Activated naive CD8-positive, alpha-beta T cell treated with anti-CD3 and anti-CD28 coated beads, Interleukin-2, amount 50 U/mL, for 24 hours (primary cell): Measurements from ENCODE around the gene CDH4.

Experiments
- ATAC-seq: fragments of 150-1000 bp; cut with Tn5 transposase; one replicate; pipeline ENCODE4 v1.10.0; 2021
- DNase-seq: peaks from one replicate; pipeline ENCODE4 v3.0.0; 2021
- H3K27ac Mint-ChIP-seq: one replicate; pipeline ENCODE4 v1.8.0; 2021; ENCODE audit warnings: mild to moderate bottlenecking, mixed read lengths
- H3K27me3 Mint-ChIP-seq: one replicate; pipeline ENCODE4 v1.8.0; 2021; ENCODE audit warnings: mixed read lengths
- H3K36me3 Mint-ChIP-seq: one replicate; pipeline ENCODE4 v1.8.0; 2021; ENCODE audit warnings: low read depth, mixed read lengths
- H3K4me1 Mint-ChIP-seq: one replicate; pipeline ENCODE4 v1.8.0; 2021; ENCODE audit warnings: mixed read lengths
- H3K4me3 Mint-ChIP-seq: one replicate; pipeline ENCODE4 v1.8.0; 2021; ENCODE audit warnings: mild to moderate bottlenecking, moderate library complexity, mixed read lengths
- H3K9me3 Mint-ChIP-seq: one replicate; pipeline ENCODE4 v1.8.0; 2021; ENCODE audit warnings: mixed read lengths

Gene CDH4

GRCh38 chr20:61643656-61644377 is 391.8 kb downstream of the CDH4 start:
- ATAC-seq, result no peak
- Mint-ChIP-seq H3K9me3 (no peaks in the 10 kb centered on the region), H3K4me1 (no peaks in the 10 kb centered on the region), H3K27me3 (no peaks in the 10 kb centered on the region), H3K27ac (no peak overlapping the region), H3K36me3 (no peaks in the 10 kb centered on the region), H3K4me3 (no peak overlapping the region)
- DNase-seq, result no peak

GRCh38 chr20:61644378-61645076 is 392.5 kb downstream of the CDH4 start:
- Mint-ChIP-seq H3K9me3 (no peaks in the 10 kb centered on the region), H3K4me1 (no peaks in the 10 kb centered on the region), H3K4me3 (no peak overlapping the region), H3K36me3 (no peaks in the 10 kb centered on the region), H3K27me3 (no peaks in the 10 kb centered on the region), H3K27ac (no peak overlapping the region)
- DNase-seq (no peak), ATAC-seq (no peak)

GRCh38 chr20:61645732-61646131 is 393.7 kb downstream of the CDH4 start:
- Mint-ChIP-seq H3K4me1 (no peaks in the 10 kb centered on the region), H3K27ac (no peak overlapping the region), H3K36me3 (no peaks in the 10 kb centered on the region), H3K27me3 (no peaks in the 10 kb centered on the region), H3K4me3 (no peak overlapping the region), H3K9me3 (no peaks in the 10 kb centered on the region)
- ATAC-seq, result no peak
- DNase-seq, result no peak

- no peaks in the 10 kb centered on the region for H3K9me3 Mint-ChIP-seq
- H3K4me3 Mint-ChIP-seq, result no peak overlapping the region
- no peak for DNase-seq
- ATAC-seq, result no peak
- H3K27me3 Mint-ChIP-seq, result no peaks in the 10 kb centered on the region
- no peak overlapping the region for H3K27ac Mint-ChIP-seq
- H3K4me1 Mint-ChIP-seq, result no peaks in the 10 kb centered on the region
- H3K36me3 Mint-ChIP-seq, result no peaks in the 10 kb centered on the region
Measured at GRCh38 chr20:61646453-61646852, 394.4 kb downstream of the CDH4 start.

GRCh38 chr20:61646986-61647385 is 394.9 kb downstream of the CDH4 start:
- Mint-ChIP-seq H3K4me3 (no peak overlapping the region), H3K27ac (no peak overlapping the region)
- DNase-seq, result no peak

GRCh38 chr20:61647702-61648101 is 395.6 kb downstream of the CDH4 start:
- DNase-seq (no peak), ATAC-seq (no peak)
- no peak overlapping the region for H3K4me3 Mint-ChIP-seq
- no peak overlapping the region for H3K27ac Mint-ChIP-seq
- H3K4me1 Mint-ChIP-seq, result no peaks in the 10 kb centered on the region
- no peaks in the 10 kb centered on the region for H3K27me3 Mint-ChIP-seq
- no peaks in the 10 kb centered on the region for H3K36me3 Mint-ChIP-seq
- H3K9me3 Mint-ChIP-seq, result no peaks in the 10 kb centered on the region

More at GRCh38 chr20:61646986-61647385, 394.9 kb downstream of the CDH4 start:
- H3K4me1 Mint-ChIP-seq, result no peaks in the 10 kb centered on the region
- H3K27me3 Mint-ChIP-seq, result no peaks in the 10 kb centered on the region
- no peak for ATAC-seq
- no peaks in the 10 kb centered on the region for H3K36me3 Mint-ChIP-seq
- no peaks in the 10 kb centered on the region for H3K9me3 Mint-ChIP-seq

GRCh38 chr20:61649105-61649859 is 397.2 kb downstream of the CDH4 start:
- H3K27ac Mint-ChIP-seq, result no peak overlapping the region
- no peak overlapping the region for H3K4me3 Mint-ChIP-seq
- ATAC-seq (no peak), DNase-seq (no peak)
- no peaks in the 10 kb centered on the region for H3K9me3 Mint-ChIP-seq
- no peaks in the 10 kb centered on the region for H3K36me3 Mint-ChIP-seq
- no peaks in the 10 kb centered on the region for H3K4me1 Mint-ChIP-seq
- H3K27me3 Mint-ChIP-seq, result no peaks in the 10 kb centered on the region

- Mint-ChIP-seq H3K4me1 (no peaks in the 10 kb centered on the region), H3K9me3 (no peaks in the 10 kb centered on the region), H3K27ac (no peak overlapping the region), H3K36me3 (no peaks in the 10 kb centered on the region), H3K27me3 (no peaks in the 10 kb centered on the region), H3K4me3 (no peak overlapping the region)
- ATAC-seq (no peak), DNase-seq (no peak)
Measured at GRCh38 chr20:61649860-61650162, 397.8 kb downstream of the CDH4 start.

GRCh38 chr20:61650912-61651733 is 399.1 kb downstream of the CDH4 start:
- Mint-ChIP-seq H3K27ac (no peak overlapping the region), H3K4me1 (no peaks in the 10 kb centered on the region), H3K36me3 (no peaks in the 10 kb centered on the region), H3K4me3 (no peak overlapping the region), H3K27me3 (no peaks in the 10 kb centered on the region), H3K9me3 (no peaks in the 10 kb centered on the region)
- ATAC-seq (no peak), DNase-seq (no peak)

- Mint-ChIP-seq H3K4me3 (no peak overlapping the region), H3K27me3 (no peaks in the 10 kb centered on the region)
- no peak for ATAC-seq
Measured at GRCh38 chr20:61652146-61652545, 400.1 kb downstream of the CDH4 start.

GRCh38 chr20:61654726-61655125 is 402.7 kb downstream of the CDH4 start:
- Mint-ChIP-seq H3K9me3 (no peaks in the 10 kb centered on the region), H3K27ac (no peak overlapping the region), H3K27me3 (no peaks in the 10 kb centered on the region), H3K4me1 (no peaks in the 10 kb centered on the region), H3K4me3 (no peak overlapping the region), H3K36me3 (no peaks in the 10 kb centered on the region)
- ATAC-seq, result no peak
- DNase-seq, result no peak

More at GRCh38 chr20:61652146-61652545, 400.1 kb downstream of the CDH4 start:
- no peaks in the 10 kb centered on the region for H3K4me1 Mint-ChIP-seq
- H3K9me3 Mint-ChIP-seq, result no peaks in the 10 kb centered on the region
- no peaks in the 10 kb centered on the region for H3K36me3 Mint-ChIP-seq
- no peak for DNase-seq
- H3K27ac Mint-ChIP-seq, result no peak overlapping the region

- ATAC-seq (no peak), DNase-seq (no peak)
- Mint-ChIP-seq H3K27me3 (no peaks in the 10 kb centered on the region), H3K27ac (no peak overlapping the region), H3K36me3 (no peaks in the 10 kb centered on the region), H3K4me1 (no peaks in the 10 kb centered on the region), H3K9me3 (no peaks in the 10 kb centered on the region), H3K4me3 (no peak overlapping the region)
Measured at GRCh38 chr20:61655591-61655990, 403.5 kb downstream of the CDH4 start.

GRCh38 chr20:61656198-61656597 is 404.1 kb downstream of the CDH4 start:
- DNase-seq, result no peak
- Mint-ChIP-seq H3K4me1 (no peaks in the 10 kb centered on the region), H3K36me3 (no peaks in the 10 kb centered on the region), H3K27me3 (no peaks in the 10 kb centered on the region), H3K9me3 (no peaks in the 10 kb centered on the region), H3K27ac (no peak overlapping the region), H3K4me3 (no peak overlapping the region)
- ATAC-seq, result no peak

- Mint-ChIP-seq H3K27ac (no peak overlapping the region), H3K36me3 (no peaks in the 10 kb centered on the region), H3K4me3 (no peak overlapping the region), H3K4me1 (no peaks in the 10 kb centered on the region), H3K9me3 (no peaks in the 10 kb centered on the region), H3K27me3 (no peaks in the 10 kb centered on the region)
- DNase-seq, result no peak
- no peak for ATAC-seq
Measured at GRCh38 chr20:61657721-61658377, 405.8 kb downstream of the CDH4 start.
